KOPT-K1 (cell line): ENCODE data around the gene RABEP2.
"Not testable (repeated sequence)": the region's sequence is repeated elsewhere in the genome, so short reads cannot be mapped to it uniquely, and the experiment has no call there.

Experiments used
- H3K27ac ChIP-seq: fragments of 200-600 bp; sonication (generic); 2 replicates; pipeline ENCODE4 v1.5.1; 2016; ENCODE audit warnings: antibody characterized with exemption, mild to moderate bottlenecking, low read depth, low read length; ENCODE audit not compliant: poor library complexity, severe bottlenecking
- H3K36me3 ChIP-seq: fragments of 200-600 bp; sonication (generic); 2 replicates; pipeline ENCODE4 v1.5.1; 2017; ENCODE audit warnings: antibody characterized with exemption, mild to moderate bottlenecking, low read length, moderate library complexity; ENCODE audit not compliant: insufficient read depth
- H3K9me3 ChIP-seq: fragments of 200-600 bp; sonication (generic); 2 replicates; pipeline ENCODE4 v1.5.1; 2017; ENCODE audit warnings: antibody characterized with exemption, low read length, mild to moderate bottlenecking; ENCODE audit not compliant: insufficient read depth, poor library complexity, severe bottlenecking

The RABEP2 gene

GRCh38 chr16:28867646-28868045 lies 57.4 kb downstream of the RABEP2 start:
- peaks cover 64% of the 10 kb centered on the region for H3K36me3 ChIP-seq
- not testable (repeated sequence) for H3K27ac ChIP-seq, H3K9me3 ChIP-seq

- Histone ChIP-seq H3K27ac (no peak overlapping the region), H3K9me3 (no peaks in the 10 kb centered on the region), H3K36me3 (peaks cover 60% of the 10 kb centered on the region)
These were observed 57.8 kb downstream of the RABEP2 start for GRCh38 chr16:28867241-28867640.

- Histone ChIP-seq H3K36me3 (peaks cover 52% of the 10 kb centered on the region), H3K27ac (no peak overlapping the region)
These were observed 58.6 kb downstream of the RABEP2 start for GRCh38 chr16:28866454-28866804.

GRCh38 chr16:28865722-28866453 lies 59.1 kb downstream of the RABEP2 start:
- H3K36me3 ChIP-seq, result peaks cover 46% of the 10 kb centered on the region
- H3K9me3 ChIP-seq, result no peaks in the 10 kb centered on the region
- H3K27ac ChIP-seq, result no peak overlapping the region

More at GRCh38 chr16:28866454-28866804, 58.6 kb downstream of the RABEP2 start:
- H3K9me3 ChIP-seq, result no peaks in the 10 kb centered on the region

GRCh38 chr16:28865001-28865688 lies 59.9 kb downstream of the RABEP2 start:
- Histone ChIP-seq H3K36me3 (peaks cover 39% of the 10 kb centered on the region), H3K9me3 (no peaks in the 10 kb centered on the region), H3K27ac (no peak overlapping the region)

- Histone ChIP-seq H3K27ac (peak overlapping the region; percentile 92), H3K36me3 (peaks cover 29% of the 10 kb centered on the region), H3K9me3 (no peaks in the 10 kb centered on the region)
These were observed 60.9 kb downstream of the RABEP2 start for GRCh38 chr16:28863929-28864793.

GRCh38 chr16:28859326-28859725 lies 65.7 kb downstream of the RABEP2 start:
- Histone ChIP-seq H3K27ac (no peak overlapping the region), H3K9me3 (no peaks in the 10 kb centered on the region), H3K36me3 (0 out of 2 replicates have a peak, but pooled peaks cover 5% of the 10 kb centered on the region)

- Histone ChIP-seq H3K36me3 (0 out of 2 replicates have a peak, but pooled peaks cover 5% of the 10 kb centered on the region), H3K27ac (no peak overlapping the region), H3K9me3 (no peaks in the 10 kb centered on the region)
These were observed 66.6 kb downstream of the RABEP2 start for GRCh38 chr16:28858421-28858820.
